ENCODE results near the gene BACE1.

DNA sequence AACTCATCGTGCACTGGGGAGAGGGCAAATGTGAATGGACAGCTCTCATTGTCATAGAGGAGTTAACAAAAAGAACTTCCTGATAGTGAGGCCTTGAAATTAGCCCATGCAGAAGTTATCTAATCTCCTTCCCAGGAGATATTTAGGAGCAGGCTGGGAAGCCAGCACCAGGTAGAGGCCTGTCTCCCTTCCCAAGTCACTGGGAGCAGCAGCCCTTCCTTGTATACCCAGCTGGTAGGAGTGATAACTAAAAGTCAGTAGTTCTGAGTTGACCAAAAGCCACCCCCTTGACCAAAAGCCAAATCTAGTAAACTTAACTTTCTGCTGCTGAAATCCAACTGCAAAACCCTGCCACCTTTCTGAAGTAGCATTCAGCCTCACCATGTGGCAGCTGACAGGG, 26.3 kb downstream of the BACE1 start:
- TF ChIP-seq CTCF (IDR thresholded peaks at IDR 0.05), result no peak
- TF ChIP-seq EZH2 (IDR thresholded peaks at IDR 0.05; ENCODE audit: borderline replicate concordance, insufficient read depth, low read depth, low read length, poor library complexity, severe bottlenecking), result no peak

Data from B cell (primary cell).